Memory B cell (primary cell): ENCODE measurements around the gene TNIK.
"Not testable (repeated sequence)": the region's sequence is repeated elsewhere in the genome, so short reads cannot be mapped to it uniquely, and the experiment has no call there.

Experiments
- ATAC-seq: fragments of 150-1000 bp; cut with Tn5 transposase; 2 replicates; pipeline ENCODE4 v1.10.0; 2021; ENCODE audit warnings: low read depth, mild to moderate bottlenecking, moderate library complexity
- DNase-seq, 2 donors: peaks; one replicate each; pipeline ENCODE4 v3.0.0; 2022; ENCODE audit warnings: low spot score in 2 of 2
- H3K27ac Mint-ChIP-seq: one replicate; pipeline ENCODE4 v1.8.0; 2022; ENCODE audit warnings: mild to moderate bottlenecking, moderate library complexity, mixed read lengths
- H3K27me3 Mint-ChIP-seq: one replicate; pipeline ENCODE4 v1.8.0; 2022; ENCODE audit warnings: mixed read lengths
- H3K36me3 Mint-ChIP-seq: one replicate; pipeline ENCODE4 v1.8.0; 2022; ENCODE audit warnings: mild to moderate bottlenecking, mixed read lengths
- H3K4me1 Mint-ChIP-seq: one replicate; pipeline ENCODE4 v1.8.0; 2022; ENCODE audit warnings: mixed read lengths
- H3K4me3 Mint-ChIP-seq: one replicate; pipeline ENCODE4 v1.8.0; 2022; ENCODE audit warnings: mild to moderate bottlenecking, moderate library complexity, mixed read lengths
- H3K9me3 Mint-ChIP-seq: one replicate; pipeline ENCODE4 v1.8.0; 2022; ENCODE audit warnings: mixed read lengths

Gene TNIK

DNA sequence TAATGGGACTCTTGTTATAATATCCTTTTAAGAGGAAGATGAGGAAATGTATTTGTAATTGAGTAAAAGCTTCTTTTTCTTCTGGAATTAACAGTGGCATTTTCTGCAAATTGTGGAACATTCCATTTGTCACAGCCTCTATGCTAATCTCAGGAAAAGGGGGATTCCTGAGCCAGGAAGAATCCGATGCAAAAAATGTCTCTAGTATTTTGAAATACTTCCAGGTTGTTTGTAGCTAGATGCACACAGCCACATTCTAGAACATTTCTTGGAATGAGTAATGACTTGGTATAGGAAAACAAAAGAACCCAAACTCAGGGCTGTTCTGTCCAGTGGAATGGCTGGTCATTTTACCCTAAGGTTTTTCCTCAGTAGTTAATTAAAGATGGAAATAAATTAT, 335.2 kb downstream of the TNIK start:
- peaks cover 1% of the 10 kb centered on the region for H3K27me3 Mint-ChIP-seq
- no peaks in the 10 kb centered on the region for H3K9me3 Mint-ChIP-seq
- DNase-seq (no peak), ATAC-seq (no peak)
- no peaks in the 10 kb centered on the region for H3K4me1 Mint-ChIP-seq
- H3K36me3 Mint-ChIP-seq = peaks cover 2% of the 10 kb centered on the region
- H3K4me3 Mint-ChIP-seq = no peak overlapping the region
- no peak overlapping the region for H3K27ac Mint-ChIP-seq

DNA sequence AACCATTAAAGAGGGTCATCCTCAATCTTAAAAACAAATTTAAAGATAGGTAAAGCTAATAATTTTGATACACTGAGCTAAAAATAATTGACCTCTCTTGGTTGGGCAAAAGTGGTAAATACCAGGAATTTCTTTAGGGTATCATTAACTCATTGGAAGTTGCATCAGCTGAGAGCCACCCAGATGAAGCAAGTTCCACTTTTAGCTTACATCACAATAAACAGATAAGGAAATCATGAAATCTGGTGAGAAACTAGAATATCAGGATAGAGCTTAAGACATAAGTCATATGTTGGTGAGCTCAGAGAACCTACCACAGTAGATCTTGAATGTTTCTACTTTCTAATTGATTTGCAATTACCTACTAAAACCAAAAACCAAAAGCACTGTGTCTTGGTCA, 336.3 kb downstream of the TNIK start:
- H3K27ac Mint-ChIP-seq = no peak overlapping the region
- DNase-seq (no peak), ATAC-seq (no peak)

GRCh38 chr3:171122861-171123260, 337.3 kb downstream of the TNIK start:
- Mint-ChIP-seq H3K4me3 (no peak overlapping the region), H3K27ac (no peak overlapping the region), H3K27me3 (peaks cover 1% of the 10 kb centered on the region), H3K4me1 (no peaks in the 10 kb centered on the region), H3K9me3 (no peaks in the 10 kb centered on the region), H3K36me3 (peaks cover 2% of the 10 kb centered on the region)
- DNase-seq = no peak
- ATAC-seq = no peak

More for the DNA sequence above, 336.3 kb downstream of the TNIK start:
- Mint-ChIP-seq H3K4me3 (no peak overlapping the region), H3K36me3 (peaks cover 2% of the 10 kb centered on the region), H3K4me1 (no peaks in the 10 kb centered on the region), H3K9me3 (no peaks in the 10 kb centered on the region), H3K27me3 (peaks cover 1% of the 10 kb centered on the region)

DNA sequence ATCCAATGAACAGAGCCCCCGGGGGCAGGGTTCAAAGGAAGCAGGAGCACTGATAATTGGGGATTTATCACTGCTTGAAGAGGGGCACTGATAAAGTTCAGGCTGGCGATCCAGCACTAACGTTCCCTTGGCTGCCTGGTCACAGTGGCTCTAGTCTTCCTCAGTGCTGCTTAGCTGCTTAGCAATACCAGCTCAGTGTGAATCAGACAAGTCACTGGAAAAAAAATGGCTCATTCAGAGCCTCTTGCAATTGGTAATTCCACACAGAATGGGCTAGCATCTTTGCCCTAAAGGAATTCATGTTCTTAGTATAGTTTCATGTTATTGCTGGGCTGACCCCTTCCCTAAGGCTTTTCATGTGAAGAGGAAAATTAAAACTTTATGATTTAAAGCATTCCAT, 338.0 kb downstream of the TNIK start:
- ATAC-seq = no peak

DNA sequence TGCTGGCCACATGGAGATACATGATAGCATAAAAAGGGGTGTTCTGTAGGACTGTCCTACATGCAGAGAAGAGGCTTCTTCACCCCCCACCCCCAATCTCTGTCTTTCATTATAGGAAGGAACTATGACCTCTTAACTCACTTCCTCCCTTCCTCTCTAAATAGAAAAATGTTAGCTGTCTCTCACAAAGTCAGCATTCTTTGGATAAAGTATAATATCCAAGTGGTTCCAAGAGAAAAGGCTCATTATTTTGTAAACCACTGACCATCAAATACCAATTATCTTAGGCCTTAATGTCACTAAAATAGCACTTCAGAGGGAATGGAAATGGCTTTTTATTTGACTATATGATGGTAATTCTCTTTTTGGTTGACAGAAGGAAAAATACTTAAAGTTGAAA, 338.4 kb downstream of the TNIK start:
- H3K27me3 Mint-ChIP-seq = peaks cover 1% of the 10 kb centered on the region
- DNase-seq (no peak), ATAC-seq (no peak)
- H3K36me3 Mint-ChIP-seq = peaks cover 2% of the 10 kb centered on the region
- H3K4me3 Mint-ChIP-seq = no peak overlapping the region
- no peaks in the 10 kb centered on the region for H3K4me1 Mint-ChIP-seq
- no peak overlapping the region for H3K27ac Mint-ChIP-seq
- H3K9me3 Mint-ChIP-seq = no peaks in the 10 kb centered on the region

More for the DNA sequence above, 338.0 kb downstream of the TNIK start:
- peaks cover 1% of the 10 kb centered on the region for H3K27me3 Mint-ChIP-seq
- peaks cover 2% of the 10 kb centered on the region for H3K36me3 Mint-ChIP-seq
- DNase-seq = no peak
- no peak overlapping the region for H3K4me3 Mint-ChIP-seq
- no peak overlapping the region for H3K27ac Mint-ChIP-seq
- no peaks in the 10 kb centered on the region for H3K9me3 Mint-ChIP-seq
- H3K4me1 Mint-ChIP-seq = no peaks in the 10 kb centered on the region

GRCh38 chr3:171119402-171119801, 340.8 kb downstream of the TNIK start:
- not testable (repeated sequence) for DNase-seq, H3K36me3 Mint-ChIP-seq, H3K27ac Mint-ChIP-seq, ATAC-seq, H3K4me3 Mint-ChIP-seq, H3K4me1 Mint-ChIP-seq, H3K9me3 Mint-ChIP-seq, H3K27me3 Mint-ChIP-seq

- not testable (repeated sequence) for H3K9me3 Mint-ChIP-seq, DNase-seq, H3K27me3 Mint-ChIP-seq, ATAC-seq, H3K4me3 Mint-ChIP-seq, H3K36me3 Mint-ChIP-seq, H3K4me1 Mint-ChIP-seq, H3K27ac Mint-ChIP-seq
Measured at GRCh38 chr3:171118993-171119392, 341.2 kb downstream of the TNIK start.

- Mint-ChIP-seq H3K27ac (no peak overlapping the region), H3K9me3 (no peaks in the 10 kb centered on the region), H3K36me3 (no peaks in the 10 kb centered on the region), H3K4me1 (no peaks in the 10 kb centered on the region), H3K27me3 (no peaks in the 10 kb centered on the region), H3K4me3 (no peak overlapping the region)
- ATAC-seq = no peak
- no peak for DNase-seq
Measured at GRCh38 chr3:171116824-171117395, 343.3 kb downstream of the TNIK start.

DNA sequence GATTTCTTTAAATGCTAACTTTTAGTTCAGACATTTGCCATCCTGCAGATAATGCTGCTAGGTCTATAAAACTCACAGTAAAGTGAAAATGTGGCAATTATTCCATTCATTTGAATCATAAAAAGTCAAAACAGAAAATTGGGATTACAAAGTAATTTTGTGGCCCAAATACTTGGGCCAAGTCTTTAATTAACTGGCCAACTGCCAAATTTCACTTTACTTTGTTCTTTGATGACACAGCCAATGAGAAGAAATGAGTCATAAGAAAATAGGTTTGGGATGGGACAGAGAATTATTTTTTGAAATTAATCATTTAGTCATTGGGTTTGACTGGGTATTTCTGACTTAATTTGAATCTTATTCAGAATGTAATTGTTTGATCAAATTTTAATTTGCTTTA, 343.8 kb downstream of the TNIK start:
- Mint-ChIP-seq H3K4me1 (no peaks in the 10 kb centered on the region), H3K27ac (no peak overlapping the region), H3K27me3 (no peaks in the 10 kb centered on the region), H3K4me3 (no peak overlapping the region), H3K36me3 (no peaks in the 10 kb centered on the region), H3K9me3 (no peaks in the 10 kb centered on the region)
- DNase-seq (no peak), ATAC-seq (no peak)

- H3K4me1 Mint-ChIP-seq = no peaks in the 10 kb centered on the region
- H3K4me3 Mint-ChIP-seq = no peak overlapping the region
- H3K27me3 Mint-ChIP-seq = no peaks in the 10 kb centered on the region
- no peaks in the 10 kb centered on the region for H3K36me3 Mint-ChIP-seq
- DNase-seq (no peak), ATAC-seq (no peak)
- no peak overlapping the region for H3K27ac Mint-ChIP-seq
- no peaks in the 10 kb centered on the region for H3K9me3 Mint-ChIP-seq
Measured at GRCh38 chr3:171115667-171116066, 344.5 kb downstream of the TNIK start.

DNA sequence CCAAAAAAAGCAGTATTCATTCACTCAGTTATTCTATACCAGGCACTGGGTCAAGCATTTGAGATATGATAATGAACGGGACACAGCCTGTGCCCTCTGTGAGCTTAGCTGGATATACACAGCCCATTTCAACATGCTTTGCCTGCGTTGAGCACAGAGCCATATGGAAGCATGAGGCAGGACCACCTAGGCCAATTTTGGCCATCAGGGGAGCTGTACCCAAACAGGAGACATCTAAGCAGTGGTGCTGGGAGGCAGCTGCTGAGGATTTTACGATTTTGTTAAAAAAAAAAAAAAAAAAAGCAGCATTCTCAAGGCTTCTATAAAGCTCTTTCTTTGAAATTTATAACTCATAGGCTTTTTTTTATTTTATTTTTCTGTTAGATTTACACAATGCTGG, 346.5 kb downstream of the TNIK start:
- Mint-ChIP-seq H3K27me3 (no peaks in the 10 kb centered on the region), H3K4me1 (no peaks in the 10 kb centered on the region), H3K27ac (no peak overlapping the region), H3K9me3 (no peaks in the 10 kb centered on the region), H3K36me3 (no peaks in the 10 kb centered on the region), H3K4me3 (no peak overlapping the region)
- DNase-seq = no peak
- no peak for ATAC-seq

- no peaks in the 10 kb centered on the region for H3K27me3 Mint-ChIP-seq
- no peaks in the 10 kb centered on the region for H3K4me1 Mint-ChIP-seq
- H3K27ac Mint-ChIP-seq = no peak overlapping the region
- H3K36me3 Mint-ChIP-seq = no peaks in the 10 kb centered on the region
- H3K4me3 Mint-ChIP-seq = no peak overlapping the region
- DNase-seq (no peak), ATAC-seq (no peak)
- no peaks in the 10 kb centered on the region for H3K9me3 Mint-ChIP-seq
Measured at GRCh38 chr3:171110715-171111114, 349.5 kb downstream of the TNIK start.

DNA sequence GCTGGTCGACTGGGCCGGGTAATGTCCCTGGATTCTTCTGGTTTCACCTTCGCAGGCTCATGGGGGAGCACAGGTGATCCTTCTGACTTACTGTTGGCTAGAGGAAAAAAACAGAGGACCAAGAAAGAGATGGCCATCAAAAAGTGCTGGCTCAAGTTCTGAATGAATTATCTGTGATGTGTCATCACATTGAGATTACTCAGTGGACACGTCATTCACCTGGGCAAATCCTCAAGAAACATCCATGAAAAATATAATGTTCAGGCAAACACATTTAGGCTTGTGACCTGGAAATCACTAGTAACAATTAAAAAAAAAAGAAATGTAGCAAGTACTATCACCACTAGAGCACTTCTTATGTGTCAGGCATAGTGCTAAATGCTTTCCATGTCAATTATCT, 352.1 kb downstream of the TNIK start:
- Mint-ChIP-seq H3K4me1 (no peaks in the 10 kb centered on the region), H3K36me3 (no peaks in the 10 kb centered on the region), H3K27me3 (no peaks in the 10 kb centered on the region), H3K9me3 (no peaks in the 10 kb centered on the region), H3K27ac (no peak overlapping the region), H3K4me3 (no peak overlapping the region)
- ATAC-seq (no peak), DNase-seq (no peak)

DNA sequence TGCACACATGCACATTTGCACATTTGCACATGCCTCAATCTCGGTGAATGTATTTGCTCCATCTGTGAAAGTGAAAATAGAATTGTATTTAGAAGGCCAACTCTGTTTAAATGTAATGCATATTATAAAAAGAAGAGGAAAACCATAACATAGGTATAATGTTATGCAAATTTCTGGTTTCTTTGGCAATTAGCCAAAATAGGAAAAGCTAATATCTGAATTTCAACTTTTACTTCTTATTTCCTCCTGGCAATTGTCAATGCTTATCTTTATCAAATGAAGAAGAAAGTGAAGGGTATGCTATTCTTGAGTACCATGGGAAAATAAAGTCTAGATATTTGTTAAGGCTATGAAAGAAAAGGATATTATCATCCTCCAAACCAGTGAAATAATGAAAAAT, 357.0 kb downstream of the TNIK start:
- H3K27me3 Mint-ChIP-seq = no peaks in the 10 kb centered on the region
- ATAC-seq = no peak
- peaks cover 4% of the 10 kb centered on the region for H3K36me3 Mint-ChIP-seq
- H3K4me1 Mint-ChIP-seq = no peaks in the 10 kb centered on the region
- H3K27ac Mint-ChIP-seq = no peak overlapping the region
- no peaks in the 10 kb centered on the region for H3K9me3 Mint-ChIP-seq
- no peak for DNase-seq
- no peak overlapping the region for H3K4me3 Mint-ChIP-seq

DNA sequence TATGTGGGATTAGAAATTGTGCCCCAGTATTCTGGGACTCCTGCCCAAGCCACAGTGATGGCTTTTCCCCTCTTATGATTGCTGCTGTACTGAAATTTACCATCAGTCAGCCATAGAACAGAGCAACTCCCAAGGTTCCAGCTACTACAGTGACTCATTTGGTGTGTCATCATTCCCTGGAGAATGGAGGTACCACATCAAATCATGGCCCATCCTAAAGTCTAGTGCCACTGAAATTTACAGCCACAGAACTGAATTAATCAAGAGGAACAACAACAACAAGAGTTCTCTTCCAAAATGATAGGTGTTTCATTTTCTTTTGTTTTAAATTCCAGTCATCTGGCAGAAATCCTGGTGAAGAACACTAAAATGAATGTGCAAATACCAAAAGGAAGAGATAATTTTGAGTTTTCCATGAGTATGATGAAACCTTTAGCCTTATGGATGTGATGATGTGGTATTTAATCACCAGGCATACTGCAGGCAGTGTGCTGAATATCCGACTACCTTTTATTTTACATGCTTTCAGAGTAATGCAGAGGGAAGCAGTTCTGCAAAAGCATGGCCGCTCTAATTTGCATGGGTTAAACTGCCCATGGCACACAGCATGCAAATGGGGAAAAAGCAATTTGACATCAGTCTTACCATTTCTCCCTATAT, 358.1 kb downstream of the TNIK start:
- no peak overlapping the region for H3K27ac Mint-ChIP-seq
- no peak for DNase-seq
- ATAC-seq = no peak
- H3K9me3 Mint-ChIP-seq = peaks cover 2% of the 10 kb centered on the region
- no peaks in the 10 kb centered on the region for H3K4me1 Mint-ChIP-seq
- peaks cover 4% of the 10 kb centered on the region for H3K36me3 Mint-ChIP-seq
- no peak overlapping the region for H3K4me3 Mint-ChIP-seq
- no peaks in the 10 kb centered on the region for H3K27me3 Mint-ChIP-seq
